HepG2 (cell line): ENCODE results near the gene ZNF548. TPM values are rescaled to one million over a fixed set of nuclear protein-coding genes. Genes with fewer than 3 reads are reported as not detected.
A peak's percentile ranks its signal among the peaks of the same experiment; 100 is the strongest.

Experiments used
- HDAC2 ChIP-seq: sonication (generic); formaldehyde crosslinking; IDR thresholded peaks from 2 replicates; pipeline ENCODE4 v1.4.0; 2020; ENCODE audit warnings: missing genetic modification reagents
- LCORL ChIP-seq, 2 experiments: fragments of 450-650 bp in 1 of 2; sonication (generic) in 1 of 2; formaldehyde crosslinking in 1 of 2; IDR thresholded peaks; 2 replicates each; pipeline versions ENCODE4 v1.5.0 to v1.6.1; 2017 to 2020; ENCODE audit warnings: antibody characterized with exemption in 1 of 2, missing genetic modification reagents in 1 of 2
- MIXL1 ChIP-seq: IDR thresholded peaks from 2 replicates; pipeline ENCODE4 v1.6.1; 2016
- MXI1 ChIP-seq: IDR thresholded peaks from 3 replicates; pipeline ENCODE4 v1.6.1; 2012; ENCODE audit warnings: low read depth, low read length, inconsistent platforms, borderline replicate concordance
- PRDM15 ChIP-seq: sonication (generic); formaldehyde crosslinking; IDR thresholded peaks from 2 replicates; pipeline ENCODE4 v1.4.0; 2020; ENCODE audit warnings: missing genetic modification reagents
- RFX5 ChIP-seq: IDR thresholded peaks from 2 replicates; pipeline ENCODE4 v1.6.1; 2011; ENCODE audit warnings: low read depth, low read length, improper control_type of control experiment
- SP4 ChIP-seq: sonication (generic); formaldehyde crosslinking; IDR thresholded peaks from 2 replicates; pipeline ENCODE4 v1.8.1; 2023; ENCODE audit warnings: mild to moderate bottlenecking, missing genetic modification reagents
- SRF ChIP-seq: IDR thresholded peaks from 2 replicates; pipeline ENCODE4 v1.6.1; 2011; ENCODE audit warnings: mild to moderate bottlenecking, low read depth, low read length, moderate library complexity
- TOPORS ChIP-seq: sonication (generic); formaldehyde crosslinking; IDR thresholded peaks from 2 replicates; pipeline ENCODE4 v1.8.0; 2023; ENCODE audit warnings: mild to moderate bottlenecking, missing genetic modification reagents
- XRCC5 ChIP-seq: fragments of 200-400 bp; formaldehyde crosslinking; optimal IDR thresholded peaks from 2 replicates; pipeline ENCODE3; 2017; ENCODE audit warnings: mild to moderate bottlenecking, low read length
- ZBTB21 ChIP-seq: sonication (generic); formaldehyde crosslinking; IDR thresholded peaks from 2 replicates; pipeline ENCODE4 v1.4.0; 2020; ENCODE audit warnings: missing genetic modification reagents
- ZFP82 ChIP-seq: sonication (generic); formaldehyde crosslinking; IDR thresholded peaks from 2 replicates; pipeline ENCODE4 v1.5.1; 2020; ENCODE audit warnings: mild to moderate bottlenecking, missing genetic modification reagents, borderline replicate concordance
- ZMYM2 ChIP-seq: sonication (generic); formaldehyde crosslinking; IDR thresholded peaks from 2 replicates; pipeline ENCODE4 v1.8.0; 2022; ENCODE audit warnings: mild to moderate bottlenecking, missing genetic modification reagents
- ZNF121 ChIP-seq: sonication (generic); formaldehyde crosslinking; IDR thresholded peaks from 2 replicates; pipeline ENCODE4 v1.5.0; 2020; ENCODE audit warnings: mild to moderate bottlenecking, missing genetic modification reagents
- ZNF251 ChIP-seq: sonication (generic); formaldehyde crosslinking; IDR thresholded peaks from 2 replicates; pipeline ENCODE4 v1.9.0; 2021; ENCODE audit warnings: mild to moderate bottlenecking, missing genetic modification reagents
- ZNF296 ChIP-seq: sonication (generic); formaldehyde crosslinking; conservative IDR thresholded peaks from 2 replicates; pipeline ENCODE4 v1.5.0; 2020; ENCODE audit warnings: mild to moderate bottlenecking, missing genetic modification reagents
- ZNF382 ChIP-seq: sonication (generic); formaldehyde crosslinking; IDR thresholded peaks from 2 replicates; pipeline ENCODE4 v1.5.0; 2020; ENCODE audit warnings: missing genetic modification reagents, mild to moderate bottlenecking, borderline replicate concordance
- ZNF547 ChIP-seq: sonication (generic); formaldehyde crosslinking; IDR thresholded peaks from 2 replicates; pipeline ENCODE4 v1.5.1; 2020; ENCODE audit warnings: mild to moderate bottlenecking, missing genetic modification reagents
- ZNF576 ChIP-seq: sonication (generic); formaldehyde crosslinking; IDR thresholded peaks from 2 replicates; pipeline ENCODE4 v1.4.0; 2020; ENCODE audit warnings: mild to moderate bottlenecking, missing genetic modification reagents
- ZNF724P ChIP-seq: sonication (generic); formaldehyde crosslinking; IDR thresholded peaks from 2 replicates; pipeline ENCODE4 v1.8.0; 2022; ENCODE audit warnings: missing genetic modification reagents, borderline replicate concordance
- ZNF772 ChIP-seq: sonication (generic); formaldehyde crosslinking; IDR thresholded peaks from 2 replicates; pipeline ENCODE4 v1.5.0; 2020; ENCODE audit warnings: mild to moderate bottlenecking, missing genetic modification reagents
- ZNF816 ChIP-seq: sonication (generic); formaldehyde crosslinking; IDR thresholded peaks from 2 replicates; pipeline ENCODE4 v1.8.0; 2022; ENCODE audit warnings: missing genetic modification reagents, mild to moderate bottlenecking, borderline replicate concordance
- polyA plus RNA-seq, 8 experiments: library from polyadenylated mRNA; depleted of rRNA in 3 of 8; stranded (reverse) in 7 of 8; unstranded in 1 of 8; fragments of >200 nt; fragmentation: Illumina TruSeq in 4 of 8; extraction: Trizol in 4 of 8; gene quantifications; 2 replicates each; pipeline versions ENCODE4 v1.2.1 to v1.2.3, GENCODE V29; 2011 to 2016; ENCODE audit warnings: low read depth in 4 of 8, missing spikeins in 1 of 8, mixed read lengths in 1 of 8; ENCODE audit not compliant: insufficient read depth in 1 of 8
- total RNA-seq, 5 experiments: library from RNA; depleted of rRNA; stranded (reverse); fragments of >200 nt; fragmentation: Illumina TruSeq; extraction: Trizol; gene quantifications; 2 replicates each; pipeline ENCODE4 v1.2.3, GENCODE V29; 2016; ENCODE audit warnings: low read depth in 1 of 5
- TF ChIP-seq, protein P1 (sequence below): sonication (generic); formaldehyde crosslinking; IDR thresholded peaks from 2 replicates; pipeline ENCODE4 v1.9.0; 2022; ENCODE audit warnings: low read depth, missing genetic modification reagents
- TF ChIP-seq, protein P2 (sequence below): sonication (generic); formaldehyde crosslinking; IDR thresholded peaks from 2 replicates; pipeline ENCODE4 v1.4.0; 2020; ENCODE audit warnings: missing genetic modification reagents

Gene ZNF548
- total and polyA plus RNA-seq, 2 of the 13 experiments (the other 11 are each of a cell fraction or from before 2014, with no cell fraction given), result 19.6 to 24.9 TPM

DNA sequence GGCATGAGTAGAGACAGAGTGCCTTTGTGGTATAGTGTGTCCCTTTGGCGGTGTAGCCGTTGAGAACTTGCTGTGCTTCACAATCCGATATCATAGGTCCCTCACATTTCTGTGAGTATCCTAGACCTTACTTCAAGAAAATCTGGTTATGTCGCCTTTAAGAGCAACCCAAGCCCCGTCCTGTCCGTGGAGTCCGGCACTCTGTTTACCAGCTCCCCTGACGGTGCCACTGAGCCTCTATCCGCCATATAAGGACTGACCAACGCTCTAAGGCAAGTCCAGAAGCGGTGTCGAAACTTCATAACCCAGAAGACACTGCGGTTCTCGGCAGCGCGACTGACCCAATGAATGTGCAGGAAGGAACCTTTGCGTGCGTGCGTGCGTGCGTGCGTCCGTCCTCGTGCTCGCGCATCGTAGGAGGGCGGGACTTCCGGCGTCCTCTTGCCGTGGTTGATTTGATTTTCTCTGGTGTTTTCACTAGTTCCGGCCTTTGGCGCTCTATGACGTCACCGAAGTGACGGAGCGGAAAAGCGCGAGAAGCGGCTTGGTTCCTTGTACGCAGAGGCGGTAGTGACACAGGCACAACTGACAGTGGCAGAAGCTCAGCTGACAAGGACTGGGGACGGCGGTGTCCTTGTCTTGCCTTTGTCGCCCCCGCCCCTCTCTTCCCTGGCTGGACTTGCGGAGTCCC, 26.5 kb upstream of the ZNF548 start, which contains the start of the genes TRAPPC2B and ZNF547 (continued):
- TF ChIP-seq MXI1, result peak; percentile 79; the same call in 1 of the 3 replicates
- TF ChIP-seq ZNF816, result no peak
- TF ChIP-seq TOPORS, result no peak
- peak; percentile 71; the same call in 1 of the 2 replicates for TF ChIP-seq HDAC2 (CRISPR knock-in tag)
- no peak for TF ChIP-seq ZNF724P (CRISPR knock-in tag)
- TF ChIP-seq ZNF576 (CRISPR knock-in tag), result no peak
- no peak for TF ChIP-seq ZNF121 (CRISPR knock-in tag)
- no peak for TF ChIP-seq ZNF382
- peak; percentile 90 for TF ChIP-seq ZMYM2 (CRISPR knock-in tag)
- peak; percentile 70 for TF ChIP-seq XRCC5
- TF ChIP-seq ZBTB21 (CRISPR knock-in tag), result peak; percentile 100
- TF ChIP-seq SRF, result peak; percentile 97
- peak; percentile 78 for TF ChIP-seq MIXL1
- TF ChIP-seq ZNF547, result peak; percentile 48
- TF ChIP-seq, protein P1, sequence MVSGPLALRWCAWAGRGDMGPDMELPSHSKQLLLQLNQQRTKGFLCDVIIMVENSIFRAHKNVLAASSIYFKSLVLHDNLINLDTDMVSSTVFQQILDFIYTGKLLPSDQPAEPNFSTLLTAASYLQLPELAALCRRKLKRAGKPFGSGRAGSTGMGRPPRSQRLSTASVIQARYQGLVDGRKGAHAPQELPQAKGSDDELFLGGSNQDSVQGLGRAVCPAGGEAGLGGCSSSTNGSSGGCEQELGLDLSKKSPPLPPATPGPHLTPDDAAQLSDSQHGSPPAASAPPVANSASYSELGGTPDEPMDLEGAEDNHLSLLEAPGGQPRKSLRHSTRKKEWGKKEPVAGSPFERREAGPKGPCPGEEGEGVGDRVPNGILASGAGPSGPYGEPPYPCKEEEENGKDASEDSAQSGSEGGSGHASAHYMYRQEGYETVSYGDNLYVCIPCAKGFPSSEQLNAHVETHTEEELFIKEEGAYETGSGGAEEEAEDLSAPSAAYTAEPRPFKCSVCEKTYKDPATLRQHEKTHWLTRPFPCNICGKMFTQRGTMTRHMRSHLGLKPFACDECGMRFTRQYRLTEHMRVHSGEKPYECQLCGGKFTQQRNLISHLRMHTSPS (CRISPR knock-in tag), result no peak
- no peak for TF ChIP-seq ZFP82 (CRISPR knock-in tag)
- peak; percentile 95 for TF ChIP-seq PRDM15 (CRISPR knock-in tag)
- TF ChIP-seq, protein P2, sequence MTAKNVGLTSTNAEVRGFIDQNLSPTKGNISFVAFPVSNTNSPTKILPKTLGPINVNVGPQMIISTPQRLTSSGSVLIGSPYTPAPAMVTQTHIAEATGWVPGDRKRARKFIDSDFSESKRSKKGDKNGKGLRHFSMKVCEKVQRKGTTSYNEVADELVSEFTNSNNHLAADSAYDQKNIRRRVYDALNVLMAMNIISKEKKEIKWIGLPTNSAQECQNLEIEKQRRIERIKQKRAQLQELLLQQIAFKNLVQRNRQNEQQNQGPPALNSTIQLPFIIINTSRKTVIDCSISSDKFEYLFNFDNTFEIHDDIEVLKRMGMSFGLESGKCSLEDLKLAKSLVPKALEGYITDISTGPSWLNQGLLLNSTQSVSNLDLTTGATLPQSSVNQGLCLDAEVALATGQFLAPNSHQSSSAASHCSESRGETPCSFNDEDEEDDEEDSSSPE (CRISPR knock-in tag), result peak; percentile 73
- no peak for TF ChIP-seq ZNF296 (CRISPR knock-in tag)
- TF ChIP-seq ZNF251, result no peak
- peak; percentile 68; the same call in 1 of the 2 replicates for TF ChIP-seq SP4 (CRISPR knock-in tag)
- peak; percentile 55; the same call in 1 of the 2 replicates for TF ChIP-seq RFX5
- no peak for TF ChIP-seq LCORL (IDR thresholded peaks at IDR 0.05)
- peak; percentile 30; the same call in 1 of the 2 replicates for TF ChIP-seq LCORL (CRISPR knock-in tag; IDR thresholded peaks at IDR 0.05)
- TF ChIP-seq ZNF772 (CRISPR knock-in tag), result peak; percentile 80
